Testis (tissue), 2 donors: ENCODE measurements around the gene ZBTB20.

Experiments
- CTCF ChIP-seq, 3 experiments: fragments of 450-650 bp in 2 of 3; fragments of 200-600 bp in 1 of 3; sonication (generic) in 1 of 3; IDR thresholded peaks; one replicate each; pipeline ENCODE4 v1.5.1; 2016 to 2019; ENCODE audit warnings: antibody characterized with exemption in 3 of 3, mild to moderate bottlenecking in 2 of 3, moderate library complexity in 1 of 3
- POLR2A ChIP-seq: fragments of 450-650 bp; IDR thresholded peaks from one replicate; pipeline ENCODE4 v1.6.1; 2017; ENCODE audit warnings: antibody characterized with exemption, mild to moderate bottlenecking, moderate library complexity

DNA sequence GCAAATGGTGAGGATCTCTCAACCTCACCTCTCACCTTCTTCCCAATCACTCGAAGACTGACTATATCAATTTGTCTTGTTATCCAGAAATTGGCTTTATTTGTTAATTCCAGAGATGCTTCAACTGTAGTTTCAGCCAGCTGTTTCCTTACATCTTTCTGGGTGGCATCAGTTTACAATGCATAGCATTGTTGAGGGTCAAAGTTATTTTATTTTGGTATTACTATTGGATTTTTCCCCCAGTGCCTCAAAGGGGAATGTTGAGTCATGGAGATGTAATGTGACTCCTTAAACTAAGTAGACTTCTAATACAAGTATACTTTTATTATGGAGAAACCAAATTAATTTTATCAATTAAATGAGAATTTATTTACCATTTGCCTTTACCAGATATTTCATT lies 501.7 kb downstream of the ZBTB20 start:
- no peak for TF ChIP-seq CTCF (IDR thresholded peaks at IDR 0.05)
- TF ChIP-seq POLR2A, result no peak
